ENCODE measurements around the gene PTPRG. TPM values are rescaled to one million over a fixed set of nuclear protein-coding genes. Genes with fewer than 3 reads are reported as not detected.

Gene PTPRG
- total RNA-seq, 1 donor from 2014 or later: 78.2 TPM

GRCh38 chr3:61966200-61966599, 404.8 kb downstream of the PTPRG start:
- DNase-seq: no peak

- no peak for DNase-seq
These were observed 405.6 kb downstream of the PTPRG start for GRCh38 chr3:61967019-61967418.

- DNase-seq: no peak
These were observed 406.6 kb downstream of the PTPRG start for GRCh38 chr3:61967937-61968336.

- no peak for DNase-seq
These were observed 413.3 kb downstream of the PTPRG start for GRCh38 chr3:61974662-61975061.

GRCh38 chr3:61975199-61975598, 413.8 kb downstream of the PTPRG start:
- no peak for DNase-seq

- no peak for DNase-seq
These were observed 414.6 kb downstream of the PTPRG start for GRCh38 chr3:61975936-61976335.

- no peak for DNase-seq
These were observed 417.4 kb downstream of the PTPRG start for GRCh38 chr3:61978460-61979419.

- peak; percentile 11 for DNase-seq
These were observed 418.3 kb downstream of the PTPRG start for GRCh38 chr3:61979638-61980037.

GRCh38 chr3:61980041-61980440, 418.7 kb downstream of the PTPRG start:
- peak; percentile 70 for DNase-seq

- DNase-seq: no peak
These were observed 419.7 kb downstream of the PTPRG start for GRCh38 chr3:61981060-61981459.

- DNase-seq: no peak
These were observed 422.1 kb downstream of the PTPRG start for GRCh38 chr3:61983479-61983878.

GRCh38 chr3:61985020-61985419, 423.6 kb downstream of the PTPRG start:
- DNase-seq: no peak

GRCh38 chr3:61986473-61986872, 425.1 kb downstream of the PTPRG start:
- DNase-seq: no peak

- DNase-seq: no peak
These were observed 428.3 kb downstream of the PTPRG start for GRCh38 chr3:61989681-61990080.

GRCh38 chr3:61990327-61991027, 429.1 kb downstream of the PTPRG start:
- DNase-seq: no peak

- DNase-seq: no peak
These were observed 430.3 kb downstream of the PTPRG start for GRCh38 chr3:61991706-61992105.

GRCh38 chr3:61996366-61996765, 435.0 kb downstream of the PTPRG start:
- peak; percentile 12 for DNase-seq

GRCh38 chr3:61997101-61997500, 435.7 kb downstream of the PTPRG start:
- no peak for DNase-seq

GRCh38 chr3:62003835-62004234, 442.5 kb downstream of the PTPRG start:
- DNase-seq: no peak

- peak; percentile 34 for DNase-seq
These were observed 445.7 kb downstream of the PTPRG start for GRCh38 chr3:62007036-62007435.

GRCh38 chr3:62010989-62011388, 449.6 kb downstream of the PTPRG start:
- DNase-seq: no peak

GRCh38 chr3:62011666-62012065, 450.3 kb downstream of the PTPRG start:
- no peak for DNase-seq

- peak; percentile 34 for DNase-seq
These were observed 452.6 kb downstream of the PTPRG start for GRCh38 chr3:62013951-62014350.

Data from tongue (tissue), 2 donors.